GM23338 (cell line): ENCODE measurements around the gene KPNA6. TPM values are rescaled to one million over a fixed set of nuclear protein-coding genes. Genes with fewer than 3 reads are reported as not detected.

Experiments
- ATAC-seq: fragments of 200-7000 bp; cut with Tn5 transposase; 3 replicates; pipeline ENCODE4 v1.9.1; 2020
- DNase-seq: peaks from one replicate; pipeline ENCODE4 v3.0.0-alpha.2; 2015; ENCODE audit warnings: low spot score
- H2AFZ ChIP-seq: fragments of 200-600 bp; sonication (generic); 2 replicates; pipeline ENCODE4 v1.8.0; 2016; ENCODE audit warnings: antibody characterized with exemption, mild to moderate bottlenecking, moderate library complexity
- H3F3A ChIP-seq: fragments of 200-600 bp; sonication (generic); replicated peaks from 2 replicates; pipeline ENCODE4 v1.8.0; 2017; ENCODE audit warnings: antibody characterized with exemption, mixed run types, low read depth
- H3K27ac ChIP-seq: fragments of 200-600 bp; sonication (generic); 2 replicates; pipeline ENCODE4 v1.6.1; 2016; ENCODE audit warnings: low read depth
- H3K27me3 ChIP-seq: fragments of 200-600 bp; sonication (generic); 2 replicates; pipeline ENCODE4 v1.8.0; 2016; ENCODE audit warnings: mild to moderate bottlenecking, mixed run types, moderate library complexity; ENCODE audit not compliant: insufficient read depth
- H3K36me3 ChIP-seq: fragments of 200-600 bp; sonication (generic); 2 replicates; pipeline ENCODE4 v1.8.0; 2016; ENCODE audit warnings: mild to moderate bottlenecking; ENCODE audit not compliant: insufficient read depth
- H3K4me1 ChIP-seq: fragments of 200-600 bp; sonication (generic); 2 replicates; pipeline ENCODE4 v1.8.0; 2016; ENCODE audit warnings: mild to moderate bottlenecking, moderate library complexity; ENCODE audit not compliant: insufficient read depth
- H3K4me2 ChIP-seq: fragments of 200-600 bp; sonication (generic); 2 replicates; pipeline ENCODE4 v1.7.1; 2017; ENCODE audit warnings: mixed run types
- H3K4me3 ChIP-seq: fragments of 200-600 bp; sonication (generic); 2 replicates; pipeline ENCODE4 v1.6.1; 2016; ENCODE audit warnings: mixed run types
- H3K79me2 ChIP-seq: fragments of 200-600 bp; sonication (generic); replicated peaks from 2 replicates; pipeline ENCODE4 v1.8.0; 2017; ENCODE audit warnings: mild to moderate bottlenecking; ENCODE audit not compliant: insufficient read depth
- H3K9me2 ChIP-seq: fragments of 200-600 bp; sonication (generic); 2 replicates; pipeline ENCODE4 v1.8.0; 2017; ENCODE audit not compliant: insufficient read depth
- H4K20me1 ChIP-seq: fragments of 200-600 bp; sonication (generic); replicated peaks from 2 replicates; pipeline ENCODE4 v1.8.0; 2017; ENCODE audit warnings: mild to moderate bottlenecking; ENCODE audit not compliant: insufficient read depth
- H3K27ac Mint-ChIP-seq: 2 replicates; pipeline ENCODE4 v1.8.0; 2020; ENCODE audit warnings: inconsistent platforms, mild to moderate bottlenecking, moderate library complexity, mixed read lengths
- H3K27me3 Mint-ChIP-seq: 3 replicates; pipeline ENCODE4 v1.8.0; 2022; ENCODE audit warnings: low read depth, mild to moderate bottlenecking, moderate library complexity, mixed read lengths, inconsistent platforms; ENCODE audit not compliant: insufficient read depth, poor library complexity
- H3K36me3 Mint-ChIP-seq: 3 replicates; pipeline ENCODE4 v1.8.0; 2021; ENCODE audit warnings: low read depth, mild to moderate bottlenecking, inconsistent platforms, moderate library complexity, mixed read lengths
- H3K4me1 Mint-ChIP-seq: 3 replicates; pipeline ENCODE4 v1.8.0; 2020; ENCODE audit warnings: mild to moderate bottlenecking, inconsistent platforms, mixed read lengths
- H3K4me3 Mint-ChIP-seq: 3 replicates; pipeline ENCODE4 v1.8.0; 2021; ENCODE audit warnings: moderate library complexity, mild to moderate bottlenecking, inconsistent platforms, mixed read lengths
- H3K9me3 Mint-ChIP-seq: 3 replicates; pipeline ENCODE4 v1.8.0; 2020; ENCODE audit warnings: moderate library complexity, mild to moderate bottlenecking, inconsistent platforms, mixed read lengths
- CREB1 ChIP-seq: fragments of 250-450 bp; sonication (Bioruptor Pico); IDR thresholded peaks from 2 replicates; pipeline ENCODE4 v1.5.0; 2020; ENCODE audit warnings: low read depth, mild to moderate bottlenecking, moderate library complexity
- ETS1 ChIP-seq: IDR thresholded peaks from 2 replicates; pipeline ENCODE4 v1.6.1; 2016; ENCODE audit warnings: antibody characterized with exemption
- EZH2 ChIP-seq: fragments of 200-600 bp; sonication (generic); IDR thresholded peaks from one replicate; pipeline ENCODE4 v1.8.0; 2017; ENCODE audit warnings: antibody characterized with exemption, mild to moderate bottlenecking, low read depth; ENCODE audit not compliant: unreplicated experiment
- EZH2phosphoT487 ChIP-seq: fragments of 200-600 bp; sonication (generic); IDR thresholded peaks from one replicate; pipeline ENCODE4 v1.8.1; 2018; ENCODE audit warnings: antibody characterized with exemption; ENCODE audit not compliant: unreplicated experiment
- NANOG ChIP-seq: IDR thresholded peaks from 2 replicates; pipeline ENCODE4 v1.6.1; 2016; ENCODE audit warnings: antibody characterized with exemption, borderline replicate concordance
- POLR2AphosphoS5 ChIP-seq: IDR thresholded peaks from 2 replicates; pipeline ENCODE4 v1.6.1; 2016; ENCODE audit warnings: antibody characterized with exemption, low read depth
- REST ChIP-seq: IDR thresholded peaks from one replicate; pipeline ENCODE4 v1.6.1; 2018; ENCODE audit warnings: antibody characterized with exemption; ENCODE audit not compliant: unreplicated experiment
- ZNF114 ChIP-seq: fragments of 250-450 bp; sonication (Bioruptor Pico); IDR thresholded peaks from 2 replicates; pipeline ENCODE4 v1.5.0; 2020; ENCODE audit warnings: mild to moderate bottlenecking, moderate library complexity
- ZNF331 ChIP-seq: fragments of 250-450 bp; sonication (Bioruptor Pico); IDR thresholded peaks from 2 replicates; pipeline ENCODE4 v1.5.0; 2020; ENCODE audit warnings: low read depth, mild to moderate bottlenecking, moderate library complexity
- polyA plus RNA-seq: library from polyadenylated mRNA; unstranded; fragments of >200 nt; fragmentation: Nextera tagmentation; extraction: Ambion mirVana; gene quantifications from 2 replicates; pipeline ENCODE4 v1.2.1, GENCODE V29; 2016
- total RNA-seq: library from RNA; depleted of rRNA; stranded (reverse); fragments of >200 nt; shearing (Covaris generic); gene quantifications from 2 replicates; pipeline ENCODE4 v1.2.3, GENCODE V29; 2014
- TF ChIP-seq, protein P1 (sequence below), 2 experiments: fragments of 200-600 bp in 1 of 2; sonication (generic) in 1 of 2; conservative IDR thresholded peaks; 2 replicates each; pipeline versions ENCODE4 v1.5.1 to v1.6.1; 2016 to 2017; ENCODE audit warnings: antibody characterized with exemption in 2 of 2, low read depth in 2 of 2, mild to moderate bottlenecking in 2 of 2, moderate library complexity in 1 of 2

KPNA6 gene
- total and polyA plus RNA-seq, 2 experiments from 2014 or later: 28.6 to 72.2 TPM

GRCh38 chr1:32060914-32061313 is 46.9 kb upstream of the KPNA6 start:
- no peak overlapping the region for H3K4me3 Mint-ChIP-seq
- H3K27ac Mint-ChIP-seq: no peak overlapping the region
- no peak overlapping the region for H3K27ac ChIP-seq
- peaks cover 50% of the 10 kb centered on the region for H4K20me1 ChIP-seq
- H3K9me3 Mint-ChIP-seq: no peaks in the 10 kb centered on the region
- no peak for TF ChIP-seq REST
- TF ChIP-seq POLR2AphosphoS5: peak; percentile 61
- 0 out of 2 replicates have a peak overlapping the region, but pooled peaks have one; percentile 5 for H3K4me2 ChIP-seq
- peaks cover 17% of the 10 kb centered on the region for H3K27me3 Mint-ChIP-seq
- peaks cover 61% of the 10 kb centered on the region for H3K36me3 Mint-ChIP-seq
- ATAC-seq: peak; percentile 79
- no peak overlapping the region for H3K4me3 ChIP-seq
- no peak overlapping the region for H2AFZ ChIP-seq
- peak; percentile 84 for DNase-seq
- peaks cover 31% of the 10 kb centered on the region for H3K4me1 ChIP-seq
- H3K79me2 ChIP-seq: no peaks in the 10 kb centered on the region
- peaks cover 56% of the 10 kb centered on the region for H3K4me1 Mint-ChIP-seq
- H3K36me3 ChIP-seq: peaks cover 22% of the 10 kb centered on the region
- no peaks in the 10 kb centered on the region for H3K27me3 ChIP-seq
- no peaks in the 10 kb centered on the region for H3K9me2 ChIP-seq
- peaks cover 33% of the 10 kb centered on the region for H3F3A ChIP-seq

GRCh38 chr1:32062867-32063230 is 45.0 kb upstream of the KPNA6 start:
- no peak overlapping the region for H3K4me3 ChIP-seq
- no peak for DNase-seq
- H3K27ac ChIP-seq: peak overlapping the region; percentile 2; the same call in 1 of the 2 replicates
- H2AFZ ChIP-seq: no peak overlapping the region
- H3K27ac Mint-ChIP-seq: peak overlapping the region; percentile 82
- no peaks in the 10 kb centered on the region for H3K79me2 ChIP-seq
- peaks cover 10% of the 10 kb centered on the region for H3K36me3 ChIP-seq
- peaks cover 28% of the 10 kb centered on the region for H3F3A ChIP-seq
- no peaks in the 10 kb centered on the region for H3K9me2 ChIP-seq
- peaks cover 48% of the 10 kb centered on the region for H3K36me3 Mint-ChIP-seq
- H3K9me3 Mint-ChIP-seq: no peaks in the 10 kb centered on the region
- peaks cover 20% of the 10 kb centered on the region for H3K27me3 Mint-ChIP-seq
- TF ChIP-seq ZNF114: no peak
- no peak for TF ChIP-seq CREB1 (CRISPR knock-in tag)
- no peak for TF ChIP-seq EZH2
- no peak for TF ChIP-seq REST
- TF ChIP-seq NANOG: no peak
- TF ChIP-seq, protein P1, sequence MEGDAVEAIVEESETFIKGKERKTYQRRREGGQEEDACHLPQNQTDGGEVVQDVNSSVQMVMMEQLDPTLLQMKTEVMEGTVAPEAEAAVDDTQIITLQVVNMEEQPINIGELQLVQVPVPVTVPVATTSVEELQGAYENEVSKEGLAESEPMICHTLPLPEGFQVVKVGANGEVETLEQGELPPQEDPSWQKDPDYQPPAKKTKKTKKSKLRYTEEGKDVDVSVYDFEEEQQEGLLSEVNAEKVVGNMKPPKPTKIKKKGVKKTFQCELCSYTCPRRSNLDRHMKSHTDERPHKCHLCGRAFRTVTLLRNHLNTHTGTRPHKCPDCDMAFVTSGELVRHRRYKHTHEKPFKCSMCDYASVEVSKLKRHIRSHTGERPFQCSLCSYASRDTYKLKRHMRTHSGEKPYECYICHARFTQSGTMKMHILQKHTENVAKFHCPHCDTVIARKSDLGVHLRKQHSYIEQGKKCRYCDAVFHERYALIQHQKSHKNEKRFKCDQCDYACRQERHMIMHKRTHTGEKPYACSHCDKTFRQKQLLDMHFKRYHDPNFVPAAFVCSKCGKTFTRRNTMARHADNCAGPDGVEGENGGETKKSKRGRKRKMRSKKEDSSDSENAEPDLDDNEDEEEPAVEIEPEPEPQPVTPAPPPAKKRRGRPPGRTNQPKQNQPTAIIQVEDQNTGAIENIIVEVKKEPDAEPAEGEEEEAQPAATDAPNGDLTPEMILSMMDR (conservative IDR thresholded peaks at IDR 0.05; ENCODE audit: low read depth in 2 of 2): no peak
- no peak for TF ChIP-seq EZH2phosphoT487
- no peak for TF ChIP-seq ZNF331 (CRISPR knock-in tag)
- TF ChIP-seq ETS1: no peak
- ATAC-seq: no peak
- peaks cover 35% of the 10 kb centered on the region for H4K20me1 ChIP-seq
- H3K4me1 Mint-ChIP-seq: peaks cover 56% of the 10 kb centered on the region
- H3K4me1 ChIP-seq: peaks cover 31% of the 10 kb centered on the region
- peak overlapping the region; percentile 67 for H3K4me2 ChIP-seq
- no peak overlapping the region; the same call in 2 of the 3 replicates for H3K4me3 Mint-ChIP-seq
- no peaks in the 10 kb centered on the region for H3K27me3 ChIP-seq
